Left lobe of liver (tissue), 2 donors: ENCODE measurements around the gene CCNY. TPM values are rescaled to one million over a fixed set of nuclear protein-coding genes. Genes with fewer than 3 reads are reported as not detected.
"Not testable (repeated sequence)": the region's sequence is repeated elsewhere in the genome, so short reads cannot be mapped to it uniquely, and the experiment has no call there.

Source experiments
- ATAC-seq: fragments of 200-7000 bp; cut with Tn5 transposase; one replicate; pipeline ENCODE4 v1.9.1; 2020; ENCODE audit warnings: mild to moderate bottlenecking, moderate library complexity
- DNase-seq: peaks from one replicate; pipeline ENCODE4 v3.0.0-alpha.2; 2020; ENCODE audit warnings: low spot score
- total RNA-seq: library from RNA; stranded (reverse); gene quantifications from one replicate; pipeline ENCODE4 v1.2.1, GENCODE V29; 2021
- donor health status: DM: no; HTN: no; CAD: no; lungs with moderate emphysema.
- donor health status: DM: no; HTN: yes; CAD: no.

CCNY gene
- total RNA-seq, 1 donor from 2014 or later = 48.4 TPM

GRCh38 chr10:35353805-35354204 lies 17.5 kb downstream of the CCNY start:
- ATAC-seq (no peak), DNase-seq (no peak)

GRCh38 chr10:35354257-35354656 lies 17.9 kb downstream of the CCNY start:
- not testable (repeated sequence) for ATAC-seq, DNase-seq

GRCh38 chr10:35355971-35356724 lies 19.8 kb downstream of the CCNY start:
- DNase-seq = no peak
- ATAC-seq = no peak

- DNase-seq (no peak), ATAC-seq (no peak)
These were observed 20.4 kb downstream of the CCNY start for GRCh38 chr10:35356725-35357092.

GRCh38 chr10:35359056-35359455 lies 22.7 kb downstream of the CCNY start:
- no peak for DNase-seq
- ATAC-seq = no peak

- DNase-seq (no peak), ATAC-seq (peak; percentile 61)
These were observed 23.6 kb downstream of the CCNY start for GRCh38 chr10:35359873-35360272.

- ATAC-seq (no peak), DNase-seq (no peak)
These were observed 26.5 kb downstream of the CCNY start for GRCh38 chr10:35362701-35363350.

- ATAC-seq = no peak
- no peak for DNase-seq
These were observed 27.3 kb downstream of the CCNY start for GRCh38 chr10:35363587-35363986.

- DNase-seq (no peak), ATAC-seq (peak; percentile 32)
These were observed 28.5 kb downstream of the CCNY start for GRCh38 chr10:35364808-35365207.

- ATAC-seq (no peak), DNase-seq (no peak)
These were observed 29.7 kb downstream of the CCNY start for GRCh38 chr10:35365994-35366393.

GRCh38 chr10:35367107-35367859 lies 31.0 kb downstream of the CCNY start:
- ATAC-seq (no peak), DNase-seq (no peak)

GRCh38 chr10:35367982-35368381 lies 31.7 kb downstream of the CCNY start:
- ATAC-seq = no peak
- no peak for DNase-seq

GRCh38 chr10:35368485-35369048 lies 32.3 kb downstream of the CCNY start:
- ATAC-seq (peak; percentile 9), DNase-seq (no peak)

GRCh38 chr10:35369049-35369611 lies 32.8 kb downstream of the CCNY start:
- DNase-seq (no peak), ATAC-seq (peak; percentile 80)

GRCh38 chr10:35371731-35372130 lies 35.4 kb downstream of the CCNY start:
- ATAC-seq (no peak), DNase-seq (no peak)

- ATAC-seq = peak; percentile 47
- DNase-seq = no peak
These were observed 36.0 kb downstream of the CCNY start for GRCh38 chr10:35372329-35372728.

GRCh38 chr10:35375091-35375765 lies 38.9 kb downstream of the CCNY start:
- no peak for ATAC-seq
- DNase-seq = no peak

GRCh38 chr10:35377050-35377728 lies 40.9 kb downstream of the CCNY start:
- no peak for ATAC-seq

GRCh38 chr10:35378541-35379210 lies 42.4 kb downstream of the CCNY start:
- ATAC-seq = no peak
- no peak for DNase-seq

More at GRCh38 chr10:35377050-35377728, 40.9 kb downstream of the CCNY start:
- DNase-seq = no peak
